Stimulated activated CD4-positive, alpha-beta T cell treated with anti-CD3 and anti-CD28 coated beads, Interleukin-1b, Interleukin-23, amount 100 ng/mL, for 48 hours (primary cell): Measurements from ENCODE around the gene SH2D3C.
"Not testable (repeated sequence)": the region's sequence is repeated elsewhere in the genome, so short reads cannot be mapped to it uniquely, and the experiment has no call there.

Experiments
- DNase-seq: peaks from one replicate; pipeline ENCODE4 v3.0.0-alpha.2; 2020

The SH2D3C gene

GRCh38 chr9:127765418-127765817 lies 13.0 kb downstream of the SH2D3C start:
- no peak for DNase-seq

DNA sequence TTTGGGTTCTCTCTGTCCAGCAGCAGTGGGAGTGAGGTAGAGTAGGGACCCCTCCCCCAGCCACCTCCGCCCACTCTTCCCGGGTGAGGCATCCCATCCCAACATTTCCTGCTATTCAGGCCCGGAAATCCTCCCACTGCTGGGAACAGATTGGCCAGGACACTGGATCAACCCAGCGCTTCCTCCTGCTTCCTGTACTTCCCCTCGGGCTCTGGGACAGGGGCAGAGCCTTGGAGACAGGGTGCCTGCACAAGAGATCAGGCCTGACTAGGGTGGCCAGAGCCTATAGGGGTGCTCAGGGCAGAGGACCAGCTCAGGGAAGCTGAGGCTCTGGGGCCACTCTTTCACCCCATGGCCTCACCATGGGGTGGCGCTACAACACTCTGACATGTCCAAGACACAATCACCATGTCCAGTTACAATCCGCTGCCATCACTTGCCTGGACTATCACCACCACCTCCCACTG lies 14.5 kb downstream of the SH2D3C start:
- DNase-seq: no peak

DNA sequence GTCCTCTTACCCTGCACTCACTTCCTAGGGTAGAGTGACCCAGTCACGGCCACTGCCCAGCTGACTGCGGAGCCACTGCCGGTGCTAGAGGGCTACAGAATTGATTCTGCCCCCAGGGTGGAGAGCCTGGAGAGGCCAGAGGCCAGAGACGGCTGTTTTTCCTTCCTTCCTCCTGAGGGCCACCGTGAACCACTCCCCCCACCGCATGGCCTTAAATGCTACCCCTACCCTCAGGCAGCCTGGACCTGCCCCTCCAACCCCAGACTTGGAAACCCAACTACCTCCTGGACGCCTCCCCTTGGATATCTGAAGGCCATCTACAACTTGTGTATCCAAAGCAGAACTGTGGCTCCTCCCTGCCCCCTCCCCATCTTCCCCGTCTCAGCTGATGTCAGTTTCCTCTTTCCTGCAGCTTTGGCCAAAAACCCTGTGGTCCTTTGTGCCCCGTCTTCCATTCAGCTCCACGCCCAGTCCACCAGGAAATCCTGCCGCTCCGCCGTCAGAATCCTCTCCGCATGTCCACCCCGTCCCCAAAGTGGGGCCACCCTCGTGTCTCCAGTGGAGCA lies 16.3 kb downstream of the SH2D3C start:
- no peak for DNase-seq

- DNase-seq: no peak
Measured at GRCh38 chr9:127761491-127761956, 16.9 kb downstream of the SH2D3C start.

DNA sequence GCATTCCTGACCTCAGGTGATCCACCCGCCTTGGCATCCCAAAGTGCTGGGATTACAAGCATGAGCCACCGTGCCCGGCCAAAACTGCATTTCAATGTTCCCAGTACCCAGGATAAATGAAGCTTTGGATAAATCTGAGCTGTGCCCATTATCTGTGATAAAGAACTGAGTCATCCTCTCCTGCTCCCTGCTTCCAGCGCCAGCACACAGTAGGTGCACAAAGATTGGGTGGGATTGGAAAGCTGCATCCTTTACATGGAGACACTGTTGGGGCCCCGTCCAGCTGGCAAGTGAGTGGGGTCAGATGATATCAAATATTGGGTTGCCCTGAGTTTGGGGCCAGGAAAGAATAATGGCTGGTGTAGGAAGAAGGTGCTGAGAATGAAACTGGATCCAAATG lies 17.4 kb downstream of the SH2D3C start:
- no peak for DNase-seq

GRCh38 chr9:127758843-127759242 lies 19.6 kb downstream of the SH2D3C start:
- no peak for DNase-seq

DNA sequence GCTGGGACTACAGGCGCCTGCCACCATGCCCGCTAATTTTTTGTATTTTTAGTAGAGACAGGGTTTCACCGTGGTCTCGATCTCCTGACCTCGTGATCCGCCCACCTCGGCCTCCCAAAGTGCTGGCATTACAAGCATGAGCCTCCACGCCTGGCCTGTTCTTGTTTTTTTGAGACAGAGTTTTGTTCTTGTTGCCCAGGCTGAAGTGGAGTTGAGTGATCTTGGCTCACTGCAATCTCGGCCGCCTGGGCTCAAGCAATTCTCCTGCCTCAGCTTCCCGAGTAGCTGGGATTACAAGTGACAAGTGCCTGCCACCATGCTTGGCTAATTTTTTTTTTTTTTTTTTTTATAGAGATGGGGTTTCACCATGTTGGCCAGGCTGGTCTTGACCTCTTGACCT lies 21.7 kb downstream of the SH2D3C start:
- DNase-seq: not testable (repeated sequence)

DNA sequence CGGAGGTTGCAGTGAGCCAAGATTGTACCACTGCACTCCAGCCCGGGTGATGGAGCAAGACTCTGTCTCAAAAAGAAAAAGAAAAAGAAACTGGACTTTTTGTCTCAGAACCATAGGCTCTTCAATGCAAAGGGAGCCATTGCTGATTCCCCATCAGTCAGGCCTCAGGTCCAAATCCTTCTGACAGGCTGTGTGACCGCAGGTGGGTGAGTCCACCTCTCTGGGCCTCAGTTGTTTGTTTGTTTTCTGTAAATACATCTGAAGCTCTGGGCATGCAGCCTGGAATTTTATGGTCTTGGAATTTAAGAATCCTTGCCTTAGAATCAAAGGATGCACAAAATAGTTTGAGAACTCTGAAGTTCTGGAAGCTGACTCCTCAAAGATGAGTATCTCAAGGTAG lies 22.2 kb downstream of the SH2D3C start:
- DNase-seq: no peak

- DNase-seq: no peak
Measured at GRCh38 chr9:127755061-127756060, 23.1 kb downstream of the SH2D3C start.

- no peak for DNase-seq
Measured at GRCh38 chr9:127754099-127755060, 24.1 kb downstream of the SH2D3C start.

- DNase-seq: no peak
Measured at GRCh38 chr9:127753622-127754021, 24.8 kb downstream of the SH2D3C start.

- no peak for DNase-seq
Measured at GRCh38 chr9:127753148-127753547, 25.3 kb downstream of the SH2D3C start.

GRCh38 chr9:127751269-127752054 lies 27.0 kb downstream of the SH2D3C start:
- no peak for DNase-seq

DNA sequence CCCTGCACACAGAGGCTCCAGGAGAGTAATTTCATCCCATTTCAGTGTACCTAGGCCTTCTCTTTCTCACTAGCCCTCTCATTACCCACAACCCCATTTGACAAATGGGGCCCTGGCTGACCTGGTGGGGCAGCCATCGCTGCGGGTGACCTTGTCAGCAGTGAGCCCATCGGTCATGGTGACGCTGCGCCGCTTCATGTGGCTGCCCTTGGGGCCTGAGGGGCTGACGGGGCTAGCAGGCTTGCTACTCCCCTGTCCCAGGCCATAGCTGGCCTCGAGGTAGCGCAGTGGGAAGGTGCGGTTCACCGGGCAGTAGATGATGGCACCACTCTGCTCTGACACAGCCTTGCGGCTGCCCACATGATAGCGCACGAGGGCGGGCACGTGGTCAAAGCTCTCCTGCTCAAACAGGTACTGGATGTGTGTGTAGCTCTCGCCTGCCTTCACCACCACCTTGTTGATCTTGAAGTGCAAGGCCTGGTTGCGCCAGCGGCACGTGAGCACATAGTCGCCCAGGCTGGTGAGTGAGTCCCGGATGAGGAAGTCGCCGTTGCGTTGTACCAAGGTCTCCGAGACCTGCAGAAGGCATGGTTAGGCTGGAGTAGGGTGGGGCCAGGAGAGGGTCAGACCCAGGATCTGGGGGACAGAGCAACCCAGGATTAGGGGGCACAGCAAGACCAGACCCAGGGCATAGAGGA lies 29.2 kb downstream of the SH2D3C start:
- no peak for DNase-seq

DNA sequence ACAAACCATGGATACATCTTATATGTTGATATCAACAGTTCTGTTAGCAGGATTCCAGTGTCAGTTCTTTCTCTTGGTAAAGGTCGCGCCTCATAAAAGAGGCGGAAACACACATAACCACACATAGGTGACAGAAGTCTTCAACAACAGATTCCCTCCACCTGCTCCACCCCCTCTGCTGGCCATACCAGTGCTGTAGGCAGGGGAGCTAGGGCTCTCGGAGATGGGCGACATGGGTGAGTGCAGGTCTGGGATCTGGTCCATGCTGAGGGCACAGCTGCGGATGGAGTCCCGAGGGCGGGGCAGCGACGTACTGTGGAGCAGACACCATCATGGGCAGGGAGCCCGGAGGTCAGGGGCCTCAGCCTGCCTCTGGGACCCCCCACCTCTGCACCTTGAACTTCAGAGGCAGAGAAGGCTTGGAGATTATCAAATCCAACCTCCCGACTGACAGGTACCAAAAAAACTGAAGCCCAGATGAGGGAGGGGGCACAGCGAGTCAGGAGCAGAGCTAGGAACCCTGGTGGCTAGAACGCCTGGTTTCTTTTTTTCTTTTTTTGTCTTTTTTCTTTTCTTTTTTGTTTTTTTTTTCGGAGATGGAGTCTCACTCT lies 31.4 kb downstream of the SH2D3C start:
- DNase-seq: no peak

- DNase-seq: no peak
Measured at GRCh38 chr9:127744398-127745110, 33.9 kb downstream of the SH2D3C start.

DNA sequence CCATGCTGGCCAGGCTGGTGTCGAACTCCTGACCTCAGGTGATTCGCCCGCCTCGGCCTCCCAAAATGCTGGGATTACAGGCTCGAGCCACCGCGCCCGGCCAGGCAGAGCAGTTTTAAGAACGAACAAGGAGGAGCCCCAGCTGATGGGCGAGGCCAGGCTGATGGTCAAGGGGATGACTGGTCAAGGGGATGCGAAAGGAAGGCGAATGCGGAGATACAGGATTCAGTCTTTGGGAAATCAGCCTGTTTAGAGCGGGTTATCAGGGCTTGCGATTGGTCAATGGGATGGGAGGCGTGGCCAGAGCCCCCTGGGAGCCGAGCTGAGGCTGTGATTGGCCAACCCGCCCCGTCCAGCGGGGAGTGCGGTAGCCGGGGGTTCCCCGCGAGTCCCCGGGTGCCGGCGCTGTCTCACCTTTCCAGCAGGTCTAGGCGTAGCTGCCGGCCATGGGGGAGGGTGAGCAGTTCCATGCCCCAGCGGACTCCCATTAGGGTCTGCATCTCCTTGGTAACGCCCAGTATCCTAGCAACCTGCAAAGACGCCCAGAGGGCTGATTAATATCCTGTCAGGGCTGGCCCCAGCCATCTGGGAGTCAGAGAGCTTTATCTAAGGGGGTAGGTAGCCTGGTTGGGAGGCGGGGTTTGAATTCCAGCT lies 35.9 kb downstream of the SH2D3C start:
- DNase-seq: no peak

- DNase-seq: no peak
Measured at GRCh38 chr9:127741831-127742434, 36.5 kb downstream of the SH2D3C start.
